GM12874 (cell line): ENCODE results near the gene MSH2.

Experiments
- TF ChIP-seq, protein P1 (sequence below): IDR thresholded peaks from 2 replicates; pipeline ENCODE4 v1.5.1; 2011; ENCODE audit warnings: low read depth, mild to moderate bottlenecking, control low read depth, low read length, moderate library complexity; ENCODE audit not compliant: insufficient read depth

Gene MSH2

DNA sequence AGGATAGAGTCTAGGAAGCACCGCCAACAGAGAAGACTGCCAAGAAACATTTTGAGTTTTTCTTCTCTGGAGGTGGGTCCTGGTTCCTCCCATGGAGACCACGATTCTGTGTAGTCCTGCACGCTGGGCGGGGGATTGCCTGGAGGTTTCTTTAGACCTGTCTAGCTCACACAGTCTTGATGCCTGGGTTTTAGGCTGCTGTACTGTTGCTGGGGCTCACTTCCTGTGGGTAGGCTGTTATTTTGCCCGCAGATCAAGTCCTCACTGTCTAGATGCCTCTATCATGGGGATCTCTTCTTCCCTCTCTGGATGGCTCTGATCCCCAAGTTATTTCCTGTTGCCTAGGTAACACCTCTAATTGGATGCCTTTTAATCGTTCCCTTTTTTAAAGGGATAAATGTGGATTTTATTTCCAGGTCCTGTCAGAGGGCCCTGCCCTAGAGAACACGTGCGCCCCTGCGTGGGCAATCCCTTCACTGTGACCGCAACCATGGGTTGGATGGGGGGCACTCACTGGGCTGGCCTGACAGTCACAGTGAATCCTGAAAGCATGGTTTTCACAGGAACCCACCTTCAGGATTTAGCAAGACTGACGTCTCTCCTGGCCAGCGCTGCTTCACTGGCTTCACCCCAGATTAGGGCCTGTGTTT is 115.7 kb downstream of the MSH2 start:
- TF ChIP-seq, protein P1, sequence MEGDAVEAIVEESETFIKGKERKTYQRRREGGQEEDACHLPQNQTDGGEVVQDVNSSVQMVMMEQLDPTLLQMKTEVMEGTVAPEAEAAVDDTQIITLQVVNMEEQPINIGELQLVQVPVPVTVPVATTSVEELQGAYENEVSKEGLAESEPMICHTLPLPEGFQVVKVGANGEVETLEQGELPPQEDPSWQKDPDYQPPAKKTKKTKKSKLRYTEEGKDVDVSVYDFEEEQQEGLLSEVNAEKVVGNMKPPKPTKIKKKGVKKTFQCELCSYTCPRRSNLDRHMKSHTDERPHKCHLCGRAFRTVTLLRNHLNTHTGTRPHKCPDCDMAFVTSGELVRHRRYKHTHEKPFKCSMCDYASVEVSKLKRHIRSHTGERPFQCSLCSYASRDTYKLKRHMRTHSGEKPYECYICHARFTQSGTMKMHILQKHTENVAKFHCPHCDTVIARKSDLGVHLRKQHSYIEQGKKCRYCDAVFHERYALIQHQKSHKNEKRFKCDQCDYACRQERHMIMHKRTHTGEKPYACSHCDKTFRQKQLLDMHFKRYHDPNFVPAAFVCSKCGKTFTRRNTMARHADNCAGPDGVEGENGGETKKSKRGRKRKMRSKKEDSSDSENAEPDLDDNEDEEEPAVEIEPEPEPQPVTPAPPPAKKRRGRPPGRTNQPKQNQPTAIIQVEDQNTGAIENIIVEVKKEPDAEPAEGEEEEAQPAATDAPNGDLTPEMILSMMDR, result no peak

DNA sequence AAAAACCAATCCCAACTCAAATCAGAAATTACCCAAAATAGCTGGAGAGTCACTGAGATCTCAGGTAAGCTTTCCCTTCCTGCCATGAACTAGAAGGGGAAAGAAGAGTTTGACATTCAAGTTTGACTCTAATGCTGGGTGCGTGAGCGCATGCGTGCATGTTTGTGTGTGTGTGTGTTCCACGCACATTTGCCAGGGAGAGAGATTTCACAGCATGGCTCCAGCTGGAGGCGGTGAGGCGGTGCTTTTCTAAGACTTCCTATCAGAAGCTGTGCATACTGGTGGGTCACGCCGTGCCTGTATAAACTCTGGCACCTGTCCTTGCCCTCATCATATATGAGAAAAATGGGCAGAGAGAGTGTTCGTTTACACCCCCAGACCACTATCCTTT is 116.2 kb downstream of the MSH2 start:
- TF ChIP-seq, protein P1, result no peak

DNA sequence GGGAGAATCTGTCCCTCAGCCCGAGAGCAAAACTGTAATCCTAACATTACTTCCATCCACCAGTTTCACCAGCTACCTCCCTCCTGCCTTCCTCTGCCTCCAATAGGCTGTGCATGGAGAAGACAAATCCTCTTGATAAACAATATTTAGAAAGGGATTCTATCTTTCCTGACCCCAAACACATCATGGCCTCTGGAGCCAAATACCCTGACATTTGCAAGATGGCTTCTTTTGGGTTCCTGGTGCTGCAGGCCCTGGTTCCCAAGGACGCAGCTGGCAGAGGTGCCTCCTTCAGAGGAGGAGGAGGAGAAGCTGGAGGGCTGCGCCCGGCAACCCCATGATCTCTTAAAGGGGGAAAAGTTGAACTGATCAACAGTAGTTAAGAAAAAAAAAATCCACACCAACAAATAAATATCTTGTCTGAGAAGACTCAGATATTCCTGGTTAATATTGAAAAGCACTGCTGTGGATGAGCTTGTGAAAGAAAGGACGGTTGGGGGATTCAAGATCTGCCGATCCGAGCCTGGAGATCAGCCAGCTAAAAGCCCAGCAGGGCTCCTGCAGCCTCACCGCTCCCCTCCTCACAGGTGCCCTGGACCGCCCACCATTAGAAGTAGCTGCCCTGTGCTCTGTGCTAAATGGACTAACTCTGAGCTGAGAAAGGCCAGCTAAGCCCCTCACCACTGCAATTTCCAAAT is 116.8 kb downstream of the MSH2 start:
- TF ChIP-seq, protein P1, result no peak

DNA sequence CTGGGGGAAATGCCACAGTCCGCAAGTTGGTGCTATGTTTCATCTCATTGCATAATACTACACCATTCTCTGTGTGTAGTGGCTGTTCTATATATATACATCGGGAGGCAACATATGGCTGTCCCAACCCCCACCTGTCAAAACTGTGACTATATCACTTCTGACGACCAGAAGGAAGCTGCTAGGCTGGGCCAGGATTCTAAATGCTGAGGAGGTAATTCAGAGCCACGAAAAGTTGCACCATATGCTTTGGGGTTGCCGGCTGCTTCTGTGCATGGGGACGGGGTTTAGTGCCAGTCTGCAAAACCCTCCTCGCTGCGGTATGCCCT is 117.3 kb downstream of the MSH2 start:
- TF ChIP-seq, protein P1, result no peak

DNA sequence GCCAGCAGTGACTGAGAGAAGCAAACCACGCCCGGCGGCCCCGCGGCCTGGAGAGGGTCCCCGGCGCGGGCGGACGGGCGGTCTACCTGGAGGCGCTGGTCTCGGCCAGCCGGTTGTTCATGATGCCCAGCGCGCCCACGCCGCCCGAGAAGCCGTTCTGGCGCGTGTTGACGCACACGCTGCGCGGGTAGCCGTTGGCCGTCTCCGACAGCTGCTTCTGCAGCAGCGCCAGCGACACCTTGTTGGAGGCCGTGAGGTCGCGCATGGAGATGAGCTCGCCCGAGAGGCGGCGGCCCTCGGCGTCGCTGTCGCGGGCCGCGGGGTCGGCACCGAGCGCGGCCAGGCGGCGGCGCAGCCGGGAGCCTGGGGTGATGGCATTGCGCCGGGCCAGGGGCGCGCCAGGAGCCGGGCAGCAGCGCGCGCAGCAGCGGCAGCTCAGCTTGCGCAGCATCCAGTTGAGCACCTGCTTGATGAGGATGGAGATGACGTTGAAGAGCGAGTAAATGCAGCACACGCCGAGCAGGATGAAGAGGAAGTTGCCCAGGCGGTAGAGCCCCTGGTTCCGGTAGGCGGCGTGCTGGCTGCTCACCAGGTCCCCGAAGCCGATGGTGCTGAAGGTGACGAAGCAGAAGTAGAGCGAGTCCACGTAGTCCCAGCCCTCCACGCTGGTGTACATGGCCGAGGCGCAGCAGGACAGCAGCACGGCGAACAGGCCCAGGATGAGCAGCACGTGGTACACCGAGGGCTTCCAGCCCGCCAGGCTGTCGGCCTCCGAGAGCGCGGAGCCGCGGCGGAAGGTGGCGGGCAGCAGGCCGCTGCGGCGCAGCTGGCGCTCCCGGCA is 118.1 kb downstream of the MSH2 start:
- TF ChIP-seq, protein P1, result peak; percentile 71

DNA sequence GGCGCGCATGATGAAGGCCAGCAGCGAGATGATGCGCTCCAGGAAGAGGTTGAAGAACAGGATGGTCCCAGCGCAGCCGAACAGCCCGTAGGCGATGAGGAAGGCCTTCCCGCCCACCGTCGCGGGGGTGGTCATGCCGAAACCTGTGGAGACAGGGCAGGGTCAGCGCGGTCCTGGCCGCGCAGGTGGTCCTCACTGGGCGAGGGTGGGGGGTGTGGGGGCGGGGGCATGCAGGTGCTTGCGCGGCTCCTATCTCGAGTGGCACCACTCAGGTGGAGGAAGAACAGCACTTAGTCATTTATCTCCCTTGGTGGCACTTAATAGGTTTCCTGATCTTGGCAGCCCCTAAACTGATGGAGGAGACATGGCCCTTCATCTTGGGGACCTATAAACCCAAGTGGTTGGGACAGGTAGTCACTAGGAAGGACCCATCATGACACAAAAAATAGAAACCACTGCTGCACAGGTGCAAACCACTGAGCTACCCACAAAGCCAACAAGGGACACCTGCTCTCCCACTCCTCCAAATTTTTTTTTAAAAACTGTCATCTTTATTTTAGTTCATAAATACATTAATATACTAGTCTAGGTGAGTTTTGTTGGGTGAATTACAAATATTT is 118.8 kb downstream of the MSH2 start:
- TF ChIP-seq, protein P1, result no peak

DNA sequence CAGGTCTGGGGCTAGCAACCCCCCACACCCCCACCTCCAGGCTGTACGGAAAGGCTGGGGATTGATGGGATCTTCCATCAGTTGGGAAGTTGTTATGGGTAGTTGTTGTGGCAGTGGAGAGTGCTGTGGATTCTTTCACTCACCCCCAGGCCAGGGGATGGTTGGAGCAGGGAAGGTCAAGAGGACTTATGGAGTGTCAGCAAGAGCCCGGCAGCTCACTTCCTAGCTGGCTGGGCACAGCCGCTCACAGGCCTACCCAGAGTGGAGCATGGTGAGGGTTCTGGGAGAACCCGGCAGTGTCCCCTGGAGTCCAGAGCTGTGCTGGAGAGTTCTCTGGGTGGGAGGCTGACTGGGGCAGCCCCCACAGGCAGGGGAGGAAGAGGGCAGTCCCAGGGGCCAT is 122.2 kb downstream of the MSH2 start:
- TF ChIP-seq, protein P1, result no peak
